Right renal cortex interstitium (tissue), 3 donors: Measurements from ENCODE around the gene EPM2A. TPM values are rescaled to one million over a fixed set of nuclear protein-coding genes. Genes with fewer than 3 reads are reported as not detected.
"Not testable (repeated sequence)": the region's sequence is repeated elsewhere in the genome, so short reads cannot be mapped to it uniquely, and the experiment has no call there.

ENCODE experiments used
- DNase-seq, 3 donors: peaks; one replicate each; pipeline ENCODE4 v3.0.0-alpha.2; 2013; ENCODE audit warnings: low read depth in 3 of 3, low spot score in 2 of 3
- polyA plus RNA-seq, 3 donors: library from polyadenylated mRNA; unstranded; fragments of 120-200 nt; gene quantifications; one replicate each; pipeline ENCODE4 v1.2.1, GENCODE V29; 2013; ENCODE audit not compliant: insufficient read length in 3 of 3

EPM2A gene
- polyA plus RNA-seq, 3 donors, result 14.3 to 15.8 (median 15.0) TPM

GRCh38 chr6:145733207-145733606 is 2.1 kb downstream of the EPM2A start:
- no peak for DNase-seq

- DNase-seq, result no peak
These were observed 3.9 kb downstream of the EPM2A start for GRCh38 chr6:145731447-145731846.

- no peak for DNase-seq
These were observed 5.4 kb downstream of the EPM2A start for GRCh38 chr6:145729887-145730286.

- DNase-seq, result no peak
These were observed 6.6 kb downstream of the EPM2A start for GRCh38 chr6:145728444-145729385.

GRCh38 chr6:145727817-145728388 is 7.4 kb downstream of the EPM2A start:
- no peak for DNase-seq

GRCh38 chr6:145725570-145725969 is 9.8 kb downstream of the EPM2A start:
- DNase-seq, result no peak

GRCh38 chr6:145723646-145724045 is 11.7 kb downstream of the EPM2A start:
- no peak for DNase-seq

GRCh38 chr6:145722190-145722589 is 13.1 kb downstream of the EPM2A start:
- no peak for DNase-seq

GRCh38 chr6:145721144-145721543 is 14.2 kb downstream of the EPM2A start:
- DNase-seq, result no peak

GRCh38 chr6:145715426-145715825 is 19.9 kb downstream of the EPM2A start:
- DNase-seq, result no peak

GRCh38 chr6:145714731-145715130 is 20.6 kb downstream of the EPM2A start:
- DNase-seq, result no peak

- no peak for DNase-seq
These were observed 21.5 kb downstream of the EPM2A start for GRCh38 chr6:145713773-145714172.

GRCh38 chr6:145711372-145711771 is 23.9 kb downstream of the EPM2A start:
- no peak for DNase-seq

- DNase-seq, result no peak
These were observed 27.9 kb downstream of the EPM2A start for GRCh38 chr6:145707397-145707796.

- no peak for DNase-seq
These were observed 29.8 kb downstream of the EPM2A start for GRCh38 chr6:145705561-145705960.

- DNase-seq, result no peak
These were observed 31.1 kb downstream of the EPM2A start for GRCh38 chr6:145704143-145704781.

GRCh38 chr6:145699462-145699861 is 35.9 kb downstream of the EPM2A start:
- DNase-seq, result no peak

- not testable (repeated sequence) for DNase-seq
These were observed 37.9 kb downstream of the EPM2A start for GRCh38 chr6:145697401-145697800.

- DNase-seq, result no peak
These were observed 41.1 kb downstream of the EPM2A start for GRCh38 chr6:145694083-145694737.

- DNase-seq, result no peak
These were observed 44.4 kb downstream of the EPM2A start for GRCh38 chr6:145690969-145691368.

GRCh38 chr6:145689529-145689928 is 45.8 kb downstream of the EPM2A start:
- DNase-seq, result no peak
